Measurements from ENCODE around the gene NECAB2. TPM values are rescaled to one million over a fixed set of nuclear protein-coding genes. Genes with fewer than 3 reads are reported as not detected.

Gene NECAB2
- total RNA-seq, 1 donor from 2014 or later, result not detected

GRCh38 chr16:84021488-84021887 is 53.4 kb downstream of the NECAB2 start:
- no peak for DNase-seq (ENCODE audit: low read depth in 2 of 2)

GRCh38 chr16:84022644-84023043 is 54.6 kb downstream of the NECAB2 start:
- no peak for DNase-seq (ENCODE audit: low read depth in 2 of 2)

GRCh38 chr16:84024854-84025253 is 56.8 kb downstream of the NECAB2 start:
- peak in 1 of 2 donors; percentile 76 for DNase-seq (ENCODE audit: low read depth in 2 of 2)

GRCh38 chr16:84026606-84027005 is 58.6 kb downstream of the NECAB2 start:
- DNase-seq (ENCODE audit: low read depth in 2 of 2), result no peak

- DNase-seq (ENCODE audit: low read depth in 2 of 2), result no peak
Observed at GRCh38 chr16:84027625-84028024, 59.6 kb downstream of the NECAB2 start.

GRCh38 chr16:84029297-84030047 is 61.4 kb downstream of the NECAB2 start:
- DNase-seq (ENCODE audit: low read depth in 2 of 2), result no peak

- no peak for DNase-seq (ENCODE audit: low read depth in 2 of 2)
Observed at GRCh38 chr16:84031556-84031955, 63.5 kb downstream of the NECAB2 start.

GRCh38 chr16:84032458-84033178 is 64.6 kb downstream of the NECAB2 start:
- DNase-seq (ENCODE audit: low read depth in 2 of 2), result no peak

- DNase-seq (ENCODE audit: low read depth in 2 of 2), result no peak
Observed at GRCh38 chr16:84033251-84034195, 65.5 kb downstream of the NECAB2 start.

- no peak for DNase-seq (ENCODE audit: low read depth in 2 of 2)
Observed at GRCh38 chr16:84034516-84034915, 66.5 kb downstream of the NECAB2 start.

- DNase-seq (ENCODE audit: low read depth in 2 of 2), result no peak
Observed at GRCh38 chr16:84036131-84036530, 68.1 kb downstream of the NECAB2 start.

GRCh38 chr16:84036982-84037425 is 69.0 kb downstream of the NECAB2 start:
- DNase-seq (ENCODE audit: low read depth in 2 of 2), result no peak

- no peak for DNase-seq (ENCODE audit: low read depth in 2 of 2)
Observed at GRCh38 chr16:84038469-84038868, 70.4 kb downstream of the NECAB2 start.

- no peak for DNase-seq (ENCODE audit: low read depth in 2 of 2)
Observed at GRCh38 chr16:84039696-84040095, 71.7 kb downstream of the NECAB2 start.

GRCh38 chr16:84040226-84040822 is 72.3 kb downstream of the NECAB2 start:
- no peak for DNase-seq (ENCODE audit: low read depth in 2 of 2)

- DNase-seq (ENCODE audit: low read depth in 2 of 2), result no peak
Observed at GRCh38 chr16:84040823-84041820, 73.1 kb downstream of the NECAB2 start.

- no peak for DNase-seq (ENCODE audit: low read depth in 2 of 2)
Observed at GRCh38 chr16:84041881-84042280, 73.8 kb downstream of the NECAB2 start.

GRCh38 chr16:84042308-84042878 is 74.3 kb downstream of the NECAB2 start, which contains the start of gene SLC38A8:
Gene SLC38A8 (minus strand): TSS chr16:84042795. CDS start chr16:84042157, 638 bp downstream.
- DNase-seq (ENCODE audit: low read depth in 2 of 2), result no peak

- no peak for DNase-seq (ENCODE audit: low read depth in 2 of 2)
Observed at GRCh38 chr16:84042879-84043485, 74.9 kb downstream of the NECAB2 start.

Measured in dermis microvascular lymphatic vessel endothelial cell (primary cell).